ENCODE data around the gene PLPPR2.
A peak's percentile ranks its signal among the peaks of the same experiment; 100 is the strongest.
"Not testable (repeated sequence)": the region's sequence is repeated elsewhere in the genome, so short reads cannot be mapped to it uniquely, and the experiment has no call there.

PLPPR2 gene

GRCh38 chr19:11370744-11371143 is 15.5 kb downstream of the PLPPR2 start:
- DNase-seq (ENCODE audit: low read depth in 2 of 2) = no peak

- DNase-seq (ENCODE audit: low read depth in 2 of 2) = no peak
Measured at GRCh38 chr19:11373166-11373884, 18.1 kb downstream of the PLPPR2 start.

GRCh38 chr19:11373885-11374432 is 18.7 kb downstream of the PLPPR2 start:
- DNase-seq (ENCODE audit: low read depth in 2 of 2) = no peak

- peak; percentile 90 to 93 for DNase-seq (ENCODE audit: low read depth in 2 of 2)
Measured at GRCh38 chr19:11374433-11375142, 19.4 kb downstream of the PLPPR2 start, which contains the start of gene SWSAP1. TSS of gene SWSAP1 (plus strand) at chr19:11374666. CDS start at chr19:11374681, 15 bp downstream.

GRCh38 chr19:11375143-11375948 is 20.1 kb downstream of the PLPPR2 start:
- peak; percentile 35 to 53 for DNase-seq (ENCODE audit: low read depth in 2 of 2)

- DNase-seq (ENCODE audit: low read depth in 2 of 2) = no peak
Measured at GRCh38 chr19:11377237-11377636, 22.0 kb downstream of the PLPPR2 start.

- DNase-seq (ENCODE audit: low read depth in 2 of 2) = no peak
Measured at GRCh38 chr19:11377756-11378155, 22.5 kb downstream of the PLPPR2 start.

GRCh38 chr19:11378319-11379189 is 23.3 kb downstream of the PLPPR2 start:
- DNase-seq (ENCODE audit: low read depth in 2 of 2) = no peak

GRCh38 chr19:11379269-11379845 is 24.1 kb downstream of the PLPPR2 start:
- DNase-seq (ENCODE audit: low read depth in 2 of 2) = not testable (repeated sequence)

GRCh38 chr19:11379857-11380350 is 24.7 kb downstream of the PLPPR2 start:
- no peak for DNase-seq (ENCODE audit: low read depth in 2 of 2)

- peak; percentile 88 to 92 for DNase-seq (ENCODE audit: low read depth in 2 of 2)
Measured at GRCh38 chr19:11380653-11381537, 25.7 kb downstream of the PLPPR2 start.

- no peak for DNase-seq (ENCODE audit: low read depth in 2 of 2)
Measured at GRCh38 chr19:11382898-11383705, 27.9 kb downstream of the PLPPR2 start.

GRCh38 chr19:11383706-11384048 is 28.4 kb downstream of the PLPPR2 start:
- DNase-seq (ENCODE audit: low read depth in 2 of 2) = no peak

- no peak for DNase-seq (ENCODE audit: low read depth in 2 of 2)
Measured at GRCh38 chr19:11384778-11385129, 29.5 kb downstream of the PLPPR2 start.

- no peak for DNase-seq (ENCODE audit: low read depth in 2 of 2)
Measured at GRCh38 chr19:11387162-11388034, 32.2 kb downstream of the PLPPR2 start.

- DNase-seq (ENCODE audit: low read depth in 2 of 2) = no peak
Measured at GRCh38 chr19:11390359-11390758, 35.1 kb downstream of the PLPPR2 start.

- no peak for DNase-seq (ENCODE audit: low read depth in 2 of 2)
Measured at GRCh38 chr19:11390933-11391680, 35.9 kb downstream of the PLPPR2 start.

Measured in stimulated activated CD8-positive, alpha-beta memory T cell treated with anti-CD3 and anti-CD28 coated beads, Interleukin-2, amount 100 ng/mL, for 1 hour (primary cell).